Activated CD4-positive, alpha-beta T cell treated with anti-CD3 and anti-CD28 coated beads, Interleukin-2, Interleukin-4, amounts not matched to agents 100 ng/mL and 50 ng/mL, durations not matched to agents 16 hours and 8 hours (primary cell): Measurements from ENCODE around the gene NOL4L.
"Not testable (repeated sequence)": the region's sequence is repeated elsewhere in the genome, so short reads cannot be mapped to it uniquely, and the experiment has no call there.

Source experiments
- DNase-seq: peaks from one replicate; pipeline ENCODE4 v3.0.0-alpha.2; 2020; ENCODE audit warnings: low spot score

NOL4L gene

DNA sequence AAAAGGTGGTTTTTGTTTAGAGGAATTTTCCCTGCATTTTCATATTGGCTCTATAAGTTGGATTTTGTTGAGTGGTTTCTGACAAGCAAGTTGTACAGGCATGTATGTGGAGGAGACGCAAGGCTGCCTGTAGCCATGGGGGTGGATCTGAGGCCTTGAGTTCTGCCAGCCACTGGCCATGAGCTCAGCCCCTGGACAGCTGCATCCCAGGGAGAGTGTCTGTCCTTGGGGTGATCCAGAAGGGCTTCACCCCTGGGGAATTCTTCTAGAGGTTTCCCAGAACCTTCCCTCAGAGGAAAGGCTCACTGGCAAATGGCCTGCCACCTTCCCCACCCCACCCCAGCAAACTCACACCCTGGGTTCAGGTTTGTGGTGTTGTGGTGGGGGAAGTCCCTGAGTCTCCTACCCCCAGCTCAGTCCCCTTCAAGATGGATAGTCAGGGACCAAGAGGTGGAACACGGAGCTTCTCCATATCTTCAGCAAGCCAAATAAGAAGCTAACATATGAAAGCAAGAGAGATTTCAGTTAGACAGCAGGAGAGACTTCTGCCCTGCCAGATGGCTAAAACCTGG lies 11.6 kb upstream of the NOL4L start:
- DNase-seq: no peak

DNA sequence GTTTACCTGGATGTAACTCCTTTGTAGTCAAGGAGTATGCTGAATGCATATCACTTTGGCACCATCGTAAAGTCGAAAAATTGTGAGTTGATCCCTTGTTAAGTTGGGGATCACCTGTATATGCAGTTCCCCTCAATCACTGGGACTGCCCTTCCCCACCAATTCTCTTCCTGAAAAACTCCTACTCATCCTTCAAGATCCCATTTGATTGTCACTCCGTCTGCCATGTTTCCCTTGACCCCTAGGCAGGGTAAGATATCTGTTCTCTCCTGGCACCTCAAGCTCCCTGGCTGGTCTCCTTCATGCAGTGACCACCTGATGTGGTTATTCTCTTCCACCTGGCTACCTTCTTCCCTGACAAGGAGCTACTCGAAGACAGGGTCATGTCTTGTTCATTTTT lies 10.0 kb upstream of the NOL4L start:
- no peak for DNase-seq

DNA sequence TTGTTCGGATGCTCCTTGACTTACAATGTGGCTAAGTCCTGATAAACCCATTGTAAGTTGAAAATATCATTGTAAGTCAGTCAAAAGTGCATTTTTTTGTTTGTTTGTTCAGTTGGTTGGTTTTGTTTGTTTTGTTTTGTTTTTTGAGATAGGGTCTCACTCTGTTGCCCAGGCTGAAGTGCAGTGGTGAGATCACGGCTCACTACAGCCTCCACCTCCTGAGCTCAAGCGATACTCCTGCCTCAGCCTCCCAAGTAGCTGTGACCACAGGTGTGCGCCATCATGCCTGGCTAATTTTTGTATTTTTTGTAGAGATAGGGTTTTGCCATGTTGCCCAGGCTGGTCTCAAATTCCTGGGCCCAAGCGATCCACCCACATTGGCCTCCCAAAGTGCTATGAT lies 9.5 kb upstream of the NOL4L start:
- not testable (repeated sequence) for DNase-seq

DNA sequence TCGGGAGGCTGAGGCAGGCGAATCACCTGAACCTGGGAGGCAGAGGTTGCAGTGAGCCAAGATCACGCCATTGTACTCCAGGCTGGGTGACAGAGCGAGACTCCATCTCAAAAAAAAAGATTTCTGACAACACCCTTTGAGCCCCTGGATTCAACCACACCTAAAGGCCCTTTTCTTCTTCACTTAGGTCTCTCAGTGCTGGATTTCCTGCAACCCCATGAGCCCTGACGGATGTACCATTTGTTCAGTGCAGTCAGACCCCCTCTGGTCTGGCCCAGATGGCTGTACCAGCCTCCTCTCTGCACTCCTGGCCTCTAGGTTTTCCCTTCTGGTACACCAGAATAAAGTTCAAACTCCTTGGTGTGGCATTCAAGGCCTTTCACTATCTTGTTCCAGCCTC lies 9.1 kb upstream of the NOL4L start:
- no peak for DNase-seq

DNA sequence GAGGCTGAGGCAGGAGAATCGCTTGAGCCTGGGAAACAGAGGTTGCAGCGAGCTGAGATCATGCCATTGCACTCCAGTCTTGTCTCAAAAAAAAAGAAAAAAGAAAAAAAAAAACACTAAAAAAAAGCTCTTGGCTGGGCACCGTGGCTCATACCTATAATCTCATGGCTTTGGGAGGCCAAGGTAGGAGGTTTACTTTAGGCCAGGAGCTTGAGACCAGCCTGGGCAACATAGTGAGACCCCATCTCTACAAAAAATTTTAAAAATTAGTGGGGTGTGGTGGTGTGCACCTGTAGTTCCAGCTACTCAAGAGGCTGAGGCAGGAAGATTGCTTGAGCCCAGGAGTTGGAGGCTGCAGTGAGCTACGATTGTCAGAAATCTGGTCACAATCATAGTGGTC lies 7.5 kb upstream of the NOL4L start:
- DNase-seq: not testable (repeated sequence)

DNA sequence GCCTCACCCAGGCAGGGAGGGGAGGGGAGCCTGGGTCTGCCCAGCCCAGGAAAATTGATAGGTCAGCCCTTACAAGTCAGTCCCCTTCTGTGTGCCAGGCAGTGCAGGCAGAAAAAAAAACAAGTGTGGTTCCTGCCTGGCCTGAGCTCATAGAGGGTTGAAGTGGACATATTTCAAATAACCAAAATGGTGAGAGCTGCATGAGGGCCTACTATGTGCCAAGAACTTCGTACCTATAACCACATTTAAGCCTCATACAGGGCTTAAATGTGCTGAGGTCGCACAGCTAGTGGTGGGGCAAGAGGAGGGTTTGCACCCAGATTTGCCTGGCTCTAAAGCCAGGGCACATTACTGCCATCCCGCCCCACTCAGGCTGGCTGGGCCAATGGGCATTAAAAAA lies 6.9 kb upstream of the NOL4L start:
- no peak for DNase-seq

DNA sequence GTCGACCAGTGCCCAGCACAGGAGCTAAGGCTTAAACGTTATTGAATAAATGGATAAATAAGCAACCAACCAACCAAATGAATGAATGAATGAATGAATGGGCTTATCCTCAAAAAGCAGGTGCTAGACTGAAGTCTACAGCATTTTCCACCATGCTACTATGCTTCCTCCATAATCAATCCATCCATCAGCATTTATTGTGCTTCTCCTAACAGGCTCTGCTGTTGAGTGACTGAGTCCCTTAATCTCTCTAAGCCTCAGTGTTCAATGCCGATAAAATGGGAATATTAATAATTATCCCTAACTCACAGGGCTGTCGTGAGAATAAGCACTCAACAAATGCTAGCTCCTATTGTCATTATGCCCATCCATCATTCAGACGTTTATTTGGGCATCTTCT lies 4.6 kb upstream of the NOL4L start:
- DNase-seq: no peak

DNA sequence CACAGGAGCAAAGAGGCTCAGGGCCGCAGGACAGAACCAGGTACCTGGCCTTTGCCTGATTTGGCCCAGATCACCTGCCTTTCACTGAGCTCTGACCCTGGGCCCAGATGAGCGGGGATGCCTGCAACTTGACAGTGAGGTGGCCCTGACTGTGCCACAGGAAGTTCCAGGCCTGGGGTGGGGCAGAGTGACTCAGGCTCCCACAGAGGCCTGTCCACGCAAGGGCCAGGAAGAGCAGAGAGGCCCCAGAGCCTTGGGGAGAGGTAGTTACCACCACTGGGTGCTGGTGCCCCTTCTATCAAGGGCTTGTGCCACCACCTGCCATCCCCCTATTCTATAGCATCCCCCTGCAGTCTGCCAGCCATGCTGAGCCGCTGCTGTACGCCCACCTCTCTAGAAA lies 4.1 kb upstream of the NOL4L start:
- DNase-seq: no peak

DNA sequence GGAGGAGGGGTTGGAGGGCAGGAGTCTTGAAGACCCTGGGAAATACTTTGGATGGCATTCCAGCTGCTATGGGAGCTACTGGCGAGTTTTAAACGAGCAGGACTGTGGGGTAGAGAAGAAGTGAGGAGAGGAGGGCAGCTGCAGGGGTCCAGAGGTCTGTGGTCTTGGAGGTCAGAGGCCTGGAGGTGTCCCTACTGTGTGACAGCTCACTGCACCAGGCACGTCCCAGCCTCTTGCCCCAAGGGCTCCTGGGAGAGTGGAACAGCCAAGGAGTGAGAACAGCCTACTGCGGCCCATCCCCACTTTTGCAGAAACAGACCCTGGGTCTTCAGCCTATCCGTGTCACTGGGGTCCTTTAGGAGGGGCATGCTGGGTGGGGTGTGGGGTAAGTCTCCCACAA lies 2.9 kb upstream of the NOL4L start:
- no peak for DNase-seq

DNA sequence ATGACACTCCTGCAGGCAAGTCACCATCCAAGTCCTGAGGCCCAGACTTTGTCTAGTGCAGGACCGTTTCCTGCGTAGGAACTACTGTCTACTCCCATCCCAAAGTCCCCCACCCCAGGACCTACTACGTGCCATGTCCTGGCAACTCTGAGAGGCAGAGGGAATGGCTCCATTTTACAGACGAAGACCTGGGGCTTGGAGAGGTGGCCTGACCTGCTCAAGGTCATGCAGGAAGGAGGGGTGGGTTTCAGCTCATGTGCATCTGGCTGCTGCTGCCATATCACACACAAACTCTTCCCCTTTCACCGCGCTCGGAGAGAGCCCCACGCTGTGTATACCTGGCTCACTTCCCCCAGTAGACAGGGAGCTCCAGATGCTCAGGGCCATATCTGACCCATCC lies 1.2 kb upstream of the NOL4L start:
- no peak for DNase-seq

DNA sequence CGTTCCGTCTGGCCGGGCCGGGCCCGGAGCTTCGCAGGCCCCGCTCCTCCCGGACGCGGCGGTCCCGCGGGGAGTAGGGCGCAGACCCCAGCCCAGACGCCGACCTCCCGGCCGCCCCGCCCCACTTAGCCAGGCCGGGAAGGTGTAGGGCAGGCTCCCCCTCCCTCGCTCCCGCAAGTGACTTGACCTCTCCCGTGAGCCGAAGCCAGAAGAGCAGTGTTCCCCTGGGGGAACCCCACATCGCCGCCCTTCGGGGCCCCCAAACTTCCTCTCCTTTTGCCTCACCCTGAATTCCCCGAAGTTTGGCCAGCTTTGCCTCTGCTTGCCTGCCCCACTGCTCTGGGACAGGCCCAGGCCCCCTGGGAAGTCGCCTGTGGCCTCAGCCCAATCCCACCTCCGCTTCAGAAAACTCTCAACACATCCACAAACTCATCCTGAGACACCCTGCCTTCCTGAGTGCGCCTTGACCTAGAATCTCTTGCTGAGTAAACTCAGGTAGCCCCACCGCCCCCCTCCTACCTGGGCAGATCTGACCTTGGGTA lies 524 bp upstream of the NOL4L start:
- no peak for DNase-seq

DNA sequence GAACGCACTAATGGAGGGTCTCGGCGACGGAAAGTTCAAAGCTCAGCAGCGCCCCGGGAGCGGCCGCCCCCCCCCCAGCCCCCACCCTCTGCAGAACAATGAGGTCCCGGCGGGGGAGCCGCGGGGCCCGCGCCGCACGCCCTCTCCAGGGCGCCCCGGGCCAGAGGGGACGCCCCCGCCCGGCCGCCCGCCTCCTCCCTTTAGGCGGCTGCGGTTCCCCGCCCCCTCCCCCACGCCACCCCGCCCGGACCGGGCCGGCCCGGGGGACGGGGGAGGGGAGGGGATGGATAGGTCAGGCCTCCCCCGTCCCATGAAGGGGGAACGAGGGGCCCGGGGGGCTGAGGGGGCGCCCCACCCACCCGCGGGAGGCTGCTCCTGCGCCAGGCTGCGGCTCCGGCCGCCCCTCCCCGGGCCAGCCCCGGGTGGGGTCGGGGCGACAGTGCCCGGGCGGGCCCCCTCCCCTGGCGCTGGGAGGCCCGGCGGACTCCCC lies 1.5 kb downstream of the NOL4L start:
- no peak for DNase-seq

DNA sequence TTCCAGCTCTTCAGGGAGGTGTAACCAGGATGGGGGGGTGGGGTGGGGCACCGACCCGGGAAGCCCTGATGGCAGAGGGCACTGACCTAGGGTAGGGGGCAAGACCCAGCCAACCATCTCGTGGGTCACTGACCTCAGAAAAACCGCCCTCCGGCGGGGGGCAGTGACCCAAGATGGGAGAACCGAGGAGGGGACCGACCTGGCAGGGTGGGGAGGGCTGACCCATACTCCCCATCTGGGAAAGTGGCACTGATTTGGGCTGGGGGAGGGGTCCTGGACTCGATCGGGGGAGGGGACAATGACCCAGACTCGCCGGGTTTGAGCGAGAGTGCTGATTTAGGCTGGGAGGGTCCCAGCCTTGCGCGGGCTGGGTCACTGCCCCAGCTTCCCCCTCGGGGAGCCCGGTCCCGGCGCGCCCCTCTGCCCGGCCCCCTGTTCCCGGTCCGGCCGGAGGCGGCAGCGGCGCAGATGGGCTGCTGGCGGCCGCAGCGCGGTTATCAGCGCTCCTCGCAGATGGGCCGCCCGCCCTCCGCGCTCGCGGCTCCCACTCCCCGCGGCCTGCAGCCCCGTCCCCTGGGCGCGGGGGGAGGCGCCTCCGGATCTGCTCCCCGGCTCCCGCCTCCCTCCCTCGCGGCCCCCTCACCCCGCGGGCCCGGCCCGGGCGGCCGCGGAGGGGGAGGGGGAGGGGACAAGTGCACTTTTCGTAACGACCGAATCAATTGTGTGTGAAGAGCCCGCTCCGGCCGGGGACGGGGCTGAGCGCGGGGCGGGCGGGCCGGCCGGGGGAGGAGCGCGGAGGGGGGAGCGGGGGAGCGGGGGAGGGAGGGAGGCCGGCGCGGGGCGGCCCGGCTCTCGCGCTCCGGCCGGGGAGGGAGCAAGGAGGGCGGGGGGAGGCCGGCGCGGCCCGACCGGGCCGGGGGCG lies 2.2 kb downstream of the NOL4L start:
- DNase-seq: no peak

DNA sequence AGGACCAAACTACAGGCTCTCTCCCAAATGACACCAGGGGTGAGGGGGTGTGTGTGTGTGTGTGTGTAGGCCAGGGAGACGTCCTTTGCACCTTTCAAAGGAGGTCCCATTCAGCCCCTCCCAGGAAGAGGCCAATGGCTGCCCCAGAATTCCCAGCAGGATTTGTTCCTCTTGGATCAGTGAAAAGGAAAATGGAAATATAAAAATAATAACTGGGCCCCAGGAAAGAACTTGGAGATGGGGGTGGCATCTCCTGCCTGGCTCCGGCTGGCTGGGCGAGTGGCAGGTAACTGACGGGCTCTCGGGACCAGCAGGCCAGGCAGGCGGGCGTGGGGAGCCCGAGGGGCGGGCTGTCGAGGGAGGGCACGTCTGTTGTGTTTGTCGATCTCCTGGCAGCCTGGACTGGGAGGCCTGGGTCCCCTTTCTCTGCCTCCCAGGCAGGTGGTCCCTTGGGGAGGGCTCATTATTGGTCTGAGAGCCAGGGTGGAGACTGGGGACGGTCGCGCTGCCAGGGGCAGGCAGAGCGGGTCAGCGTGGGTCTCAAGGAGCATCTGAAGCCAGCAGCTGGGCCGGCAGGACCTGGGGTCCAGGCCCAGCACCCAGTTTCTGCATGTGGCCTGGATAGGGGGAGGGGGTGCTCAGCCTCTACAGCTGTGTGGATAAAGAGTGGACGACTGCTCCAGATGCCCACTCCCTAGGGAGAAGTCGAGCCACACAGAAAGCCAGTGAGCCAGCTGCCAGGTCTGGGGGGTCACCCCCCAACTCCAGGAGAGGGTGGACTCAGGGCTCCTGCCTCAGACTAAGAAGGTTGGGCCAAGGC lies 3.1 kb downstream of the NOL4L start:
- no peak for DNase-seq

DNA sequence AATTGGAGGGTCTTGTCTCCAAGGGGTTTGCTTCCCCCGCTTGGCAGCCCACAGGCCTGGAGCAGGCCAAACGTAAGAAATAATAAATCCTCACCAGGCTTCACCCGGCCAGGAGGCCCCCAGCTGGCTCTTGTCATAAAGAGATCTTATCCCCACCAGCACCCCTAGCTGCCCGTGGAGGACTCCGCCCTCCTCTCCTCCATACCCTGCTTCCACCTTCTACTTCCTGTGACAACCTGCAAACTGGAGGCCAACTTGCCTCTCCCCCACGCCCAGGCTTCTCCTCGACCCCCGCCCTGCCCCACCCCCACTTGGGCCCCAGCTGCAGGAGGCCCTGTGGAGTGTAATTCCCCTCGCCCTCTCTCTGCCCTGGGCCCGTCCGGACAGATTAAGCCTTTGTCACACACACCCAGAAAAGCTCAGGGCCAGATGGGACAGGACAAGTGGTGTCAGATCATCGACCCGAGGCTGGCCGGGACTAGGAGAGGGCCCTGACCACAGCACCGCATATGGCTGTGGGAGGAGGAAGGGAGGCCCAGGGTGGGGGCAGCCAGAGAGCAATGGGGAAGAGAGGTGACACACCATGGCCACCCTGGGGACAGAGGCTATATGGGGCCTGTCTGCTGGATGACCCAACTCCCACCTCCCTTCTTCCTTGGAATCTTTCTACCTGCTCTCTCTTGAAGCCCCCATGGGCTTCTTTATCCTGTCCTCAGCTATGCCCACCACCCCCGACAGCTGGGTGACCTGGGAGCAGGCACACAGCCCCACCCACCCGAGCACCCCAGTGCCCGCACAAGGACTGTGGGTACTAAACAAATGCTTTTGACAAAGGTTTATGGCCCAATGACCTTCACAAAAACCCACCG lies 3.9 kb downstream of the NOL4L start:
- no peak for DNase-seq

DNA sequence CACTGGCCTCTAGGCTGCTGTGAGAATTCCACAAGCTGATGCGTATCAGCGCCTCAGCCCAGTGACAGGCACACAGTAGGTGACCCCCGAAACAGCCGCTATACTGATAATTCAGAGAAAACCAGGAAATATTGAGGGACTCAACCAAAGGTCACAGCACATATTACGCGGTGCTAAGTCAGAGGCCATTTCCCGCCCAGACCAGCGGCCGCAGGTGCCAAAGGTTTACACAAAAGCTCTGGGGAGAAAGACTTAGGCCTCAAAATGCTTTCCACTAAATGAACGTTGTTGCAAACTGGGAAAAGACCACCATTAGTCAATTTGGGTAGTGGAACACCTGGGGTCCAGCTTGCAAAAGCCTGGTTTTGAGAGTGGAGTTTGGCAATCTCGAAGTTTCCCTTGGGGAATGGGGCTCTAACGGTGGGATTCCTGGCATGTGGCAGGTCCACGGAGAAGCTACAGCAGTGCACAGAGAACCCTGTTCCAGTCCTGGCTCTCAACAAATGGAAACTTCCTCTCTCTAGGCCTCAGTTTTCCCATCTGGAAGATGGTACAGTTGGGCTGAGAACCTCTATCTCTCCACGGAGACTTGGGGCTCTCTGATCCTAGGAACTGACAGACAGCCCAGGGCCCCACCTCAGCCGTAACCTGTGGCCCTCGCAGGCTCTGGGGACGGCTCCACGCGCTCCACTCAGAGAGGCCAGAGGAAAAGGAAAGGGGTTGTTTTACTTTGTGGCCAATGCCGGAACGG lies 4.7 kb downstream of the NOL4L start:
- no peak for DNase-seq

DNA sequence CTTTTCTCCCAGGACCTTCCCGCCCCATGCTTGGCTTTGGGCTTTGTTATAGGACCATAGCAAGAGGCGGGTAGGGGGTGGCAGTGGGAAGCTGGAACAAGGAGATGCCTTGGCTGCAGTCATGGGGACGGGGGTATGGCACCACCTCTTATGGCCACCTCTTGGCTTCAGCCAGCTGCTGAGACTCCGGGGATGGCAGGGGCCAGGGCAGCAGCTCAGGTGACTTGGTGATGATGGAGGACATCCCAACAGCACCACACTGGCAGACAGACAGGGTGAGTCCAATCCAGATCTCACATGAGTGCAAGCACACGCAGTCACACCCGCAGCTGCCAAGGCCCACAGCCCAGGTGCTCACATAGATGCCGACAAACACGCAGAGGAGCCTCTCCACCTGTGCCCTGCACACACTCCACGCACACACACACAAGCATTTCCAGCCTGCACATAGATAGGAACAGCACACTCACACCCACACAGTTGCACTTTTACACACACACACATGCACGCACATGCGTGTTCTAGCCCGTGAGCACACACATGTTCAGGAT lies 6.2 kb downstream of the NOL4L start:
- DNase-seq: no peak

DNA sequence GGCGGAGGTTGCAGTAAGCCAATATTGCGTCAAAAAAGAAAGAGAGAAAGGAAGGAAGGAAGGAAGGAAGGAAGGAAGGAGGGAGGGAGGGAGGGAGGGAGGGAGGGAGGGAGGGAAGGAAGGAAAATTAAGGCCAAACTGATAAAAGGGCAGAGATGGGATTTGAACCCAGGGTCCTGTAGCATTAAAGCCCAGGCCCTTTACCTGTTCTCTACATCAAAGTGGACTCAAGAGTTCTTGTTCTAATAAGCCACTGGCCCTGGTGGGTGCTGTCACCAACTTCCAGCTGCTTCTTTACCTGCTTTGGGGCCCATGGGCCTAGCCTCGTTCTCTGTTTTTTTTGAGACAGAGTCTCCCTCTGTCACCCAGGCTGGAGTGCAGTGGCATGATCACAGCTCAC lies 7.1 kb downstream of the NOL4L start:
- not testable (repeated sequence) for DNase-seq

DNA sequence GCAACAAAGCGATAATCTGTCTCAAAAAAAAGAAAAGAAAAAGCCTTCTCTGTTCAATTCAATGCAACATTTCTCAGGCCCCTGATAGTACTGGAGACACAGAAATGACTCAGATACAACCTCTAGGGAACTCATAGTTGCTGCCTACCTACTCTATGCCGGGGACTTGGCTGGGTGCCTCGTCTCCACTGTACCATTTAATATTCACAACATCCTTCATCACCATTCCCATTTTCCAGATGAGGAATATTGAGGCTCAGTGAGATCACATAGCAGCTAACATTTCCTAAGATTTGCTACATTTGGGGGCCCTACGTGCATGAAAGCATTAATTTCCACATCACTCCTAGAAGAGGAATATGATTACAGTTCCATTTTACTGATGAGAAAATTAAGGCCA lies 7.5 kb downstream of the NOL4L start:
- no peak for DNase-seq

DNA sequence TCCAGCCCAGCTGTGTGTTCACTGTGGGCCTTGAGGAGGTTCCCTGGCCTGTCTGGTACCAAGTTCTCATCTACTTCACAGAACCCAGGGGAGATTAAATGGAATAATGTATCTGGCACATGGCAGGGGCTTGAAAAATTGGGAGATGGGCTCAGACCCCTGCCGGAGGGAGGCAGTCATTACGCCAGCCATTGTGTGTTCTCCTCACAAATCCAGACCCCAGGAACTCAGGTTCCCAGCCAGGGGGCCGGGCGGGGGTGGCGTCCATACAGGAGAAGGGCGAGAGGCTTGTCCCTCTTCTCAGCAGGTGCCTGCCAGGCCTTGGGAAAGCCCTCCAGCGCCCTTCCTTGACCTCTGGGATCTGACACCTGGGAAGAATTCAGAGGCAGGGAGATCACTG lies 8.1 kb downstream of the NOL4L start:
- no peak for DNase-seq
